ENCODE data around the gene STK35.

GRCh38 chr20:2088891-2089290 lies 12.7 kb upstream of the STK35 start:
- TF ChIP-seq CTCF (IDR thresholded peaks at IDR 0.05): no peak
- no peak for TF ChIP-seq POLR2A (IDR thresholded peaks at IDR 0.05)
- no peak for TF ChIP-seq POLR2AphosphoS5 (IDR thresholded peaks at IDR 0.05)
- TF ChIP-seq EP300 (IDR thresholded peaks at IDR 0.05): no peak
